ENCODE data around the gene PGF. TPM values are rescaled to one million over a fixed set of nuclear protein-coding genes. Genes with fewer than 3 reads are reported as not detected.

The PGF gene
- polyA plus RNA-seq, 3 donors = 0.03 TPM; not detected in 2

DNA sequence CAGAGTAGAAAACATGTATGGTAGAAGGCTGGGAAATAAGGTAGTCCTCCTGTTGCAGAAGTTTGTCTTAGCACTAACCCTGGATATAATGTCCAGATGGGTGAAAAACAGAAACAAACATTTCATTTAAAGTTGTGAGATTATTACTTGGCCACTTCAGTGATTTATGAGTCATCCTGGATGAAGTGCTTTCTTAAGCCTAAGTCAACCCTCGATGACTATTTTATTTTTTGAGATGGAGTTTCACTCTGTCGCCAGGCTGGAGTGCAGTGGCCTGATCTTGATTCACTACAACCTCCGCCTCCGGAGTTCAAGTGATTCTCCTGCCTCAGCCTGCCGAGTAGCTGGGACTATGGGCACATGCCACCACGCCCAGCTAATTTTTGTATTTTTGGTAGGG is 63.5 kb downstream of the PGF start:
- Histone ChIP-seq H4K20me1 (ENCODE audit: insufficient read depth, low read length) (peaks cover 85% of the 10 kb centered on the region), H3K4me2 (replicated peaks; ENCODE audit: extremely low read depth, low read length, poor library complexity, severe bottlenecking) (no peak overlapping the region), H3K4me1 (ENCODE audit: control insufficient read depth in 1 of 2, insufficient read depth in 2 of 2, low read length in 2 of 2) (peaks cover 26% of the 10 kb centered on the region in 2 donors), H3K9ac (ENCODE audit: insufficient read depth, low read length, poor library complexity, severe bottlenecking) (no peak overlapping the region), H3K79me2 (ENCODE audit: insufficient read depth, low read length) (peaks cover 34% of the 10 kb centered on the region), H3K27me3 (ENCODE audit: control insufficient read depth in 2 of 2, insufficient read depth in 2 of 2, low read length in 2 of 2) (no peaks in the 10 kb centered on the region), H3K36me3 (replicated peaks in 1 of 2; ENCODE audit: control insufficient read depth in 1 of 2, insufficient read depth in 2 of 2, low read length in 2 of 2) (peaks cover 73 to 98% of the 10 kb centered on the region in 2 donors), H2AFZ (ENCODE audit: insufficient read depth, low read depth, low read length, poor library complexity, severe bottlenecking) (no peak overlapping the region), H3K27ac (ENCODE audit: low read depth in 1 of 2, low read length in 2 of 2) (no peak overlapping the region), H3K4me3 (replicated peaks in 1 of 3; ENCODE audit: low read depth in 2 of 3, low read length in 3 of 3) (no peak overlapping the region), H3K9me3 (replicated peaks in 1 of 2; ENCODE audit: control insufficient read depth in 1 of 2, insufficient read depth in 1 of 2, low read length in 2 of 2) (no peaks in the 10 kb centered on the region)
- no peaks in the 10 kb centered on the region for H3K9me3 Mint-ChIP-seq
- DNase-seq = no peak
- H3K36me3 Mint-ChIP-seq = peaks cover 79 to 90% of the 10 kb centered on the region in 2 donors
- peak overlapping the region in 2 of 7 donors; percentile 23 to 65 for H3K27ac Mint-ChIP-seq
- H3K4me1 Mint-ChIP-seq = peaks cover 28% of the 10 kb centered on the region
- peaks cover 0 to 3% (median 0%) of the 10 kb centered on the region in 3 donors for H3K27me3 Mint-ChIP-seq (ENCODE audit: low read depth in 3 of 3)
- TF ChIP-seq, protein P1, sequence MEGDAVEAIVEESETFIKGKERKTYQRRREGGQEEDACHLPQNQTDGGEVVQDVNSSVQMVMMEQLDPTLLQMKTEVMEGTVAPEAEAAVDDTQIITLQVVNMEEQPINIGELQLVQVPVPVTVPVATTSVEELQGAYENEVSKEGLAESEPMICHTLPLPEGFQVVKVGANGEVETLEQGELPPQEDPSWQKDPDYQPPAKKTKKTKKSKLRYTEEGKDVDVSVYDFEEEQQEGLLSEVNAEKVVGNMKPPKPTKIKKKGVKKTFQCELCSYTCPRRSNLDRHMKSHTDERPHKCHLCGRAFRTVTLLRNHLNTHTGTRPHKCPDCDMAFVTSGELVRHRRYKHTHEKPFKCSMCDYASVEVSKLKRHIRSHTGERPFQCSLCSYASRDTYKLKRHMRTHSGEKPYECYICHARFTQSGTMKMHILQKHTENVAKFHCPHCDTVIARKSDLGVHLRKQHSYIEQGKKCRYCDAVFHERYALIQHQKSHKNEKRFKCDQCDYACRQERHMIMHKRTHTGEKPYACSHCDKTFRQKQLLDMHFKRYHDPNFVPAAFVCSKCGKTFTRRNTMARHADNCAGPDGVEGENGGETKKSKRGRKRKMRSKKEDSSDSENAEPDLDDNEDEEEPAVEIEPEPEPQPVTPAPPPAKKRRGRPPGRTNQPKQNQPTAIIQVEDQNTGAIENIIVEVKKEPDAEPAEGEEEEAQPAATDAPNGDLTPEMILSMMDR (IDR thresholded peaks at IDR 0.05) = no peak
- intact Hi-C loops (cut with micrococcal nuclease) = no loop called here
- no peak overlapping the region for H3K4me3 Mint-ChIP-seq
- 87% methylated on average over 6 of the region's 6 CpGs for WGBS (ENCODE audit: insufficient coverage)

Other genes with a start within 250 kb of the PGF start
- 10 to 100 TPM; 12.5 to 23.3 (median 20.0) TPM for gene AREL1, start 242.5 kb downstream of the PGF start, polyA plus RNA-seq
- gene FCF1, start 242.5 kb downstream of the PGF start, polyA plus RNA-seq = 10 to 100 TPM; 14.8 to 22.6 (median 17.5) TPM
- 10 to 100 TPM in 1 of 3 donors, 1 to 10 TPM in 2; 2.9 to 19.2 (median 6.2) TPM for gene YLPM1, start 192.3 kb downstream of the PGF start, polyA plus RNA-seq
- gene PROX2, start 79.5 kb downstream of the PGF start, polyA plus RNA-seq = under 1 TPM in 1 of 3 donors, not detected in 2; 0.03 TPM
- 10 to 100 TPM in 1 of 3 donors, 1 to 10 TPM in 2; 6.7 to 76.5 (median 7.3) TPM for gene DLST, start 73.7 kb downstream of the PGF start, polyA plus RNA-seq
- under 1 TPM in 1 of 3 donors, not detected in 2; 0.13 TPM for gene RPS6KL1, start 32.3 kb downstream of the PGF start, polyA plus RNA-seq
- gene EIF2B2, start 47.3 kb upstream of the PGF start, polyA plus RNA-seq = 10 to 100 TPM; 20.8 to 26.3 (median 23.9) TPM
- 1 to 10 TPM; 3.4 to 6.3 (median 5.1) TPM for gene MLH3, start 95.9 kb upstream of the PGF start, polyA plus RNA-seq
- 10 to 100 TPM in 1 of 3 donors, 1 to 10 TPM in 2; 2.8 to 11.8 (median 4.3) TPM for gene ACYP1, start 108.4 kb upstream of the PGF start, polyA plus RNA-seq
- under 1 TPM in 1 of 3 donors, not detected in 2; 0.08 TPM for gene ZC2HC1C, start 114.0 kb upstream of the PGF start, polyA plus RNA-seq
- gene NEK9, start 171.5 kb upstream of the PGF start, polyA plus RNA-seq = 10 to 100 TPM in 2 of 3 donors, 1 to 10 TPM in 1; 8.9 to 27.8 (median 10.1) TPM
- gene TMED10, start 221.0 kb upstream of the PGF start, polyA plus RNA-seq = 100 to 1,000 TPM in 2 of 3 donors, 10 to 100 TPM in 1; 98.5 to 243 (median 233) TPM